GM19193 (cell line): ENCODE data around the gene RHOXF1.
"Not testable (repeated sequence)": the region's sequence is repeated elsewhere in the genome, so short reads cannot be mapped to it uniquely, and the experiment has no call there.

Experiments
- POLR2A ChIP-seq: IDR thresholded peaks from 4 replicates; pipeline ENCODE4 v1.6.1; 2011; ENCODE audit not compliant: insufficient read depth, insufficient read length; ENCODE audit errors: extremely low read depth

Gene RHOXF1, protein sequence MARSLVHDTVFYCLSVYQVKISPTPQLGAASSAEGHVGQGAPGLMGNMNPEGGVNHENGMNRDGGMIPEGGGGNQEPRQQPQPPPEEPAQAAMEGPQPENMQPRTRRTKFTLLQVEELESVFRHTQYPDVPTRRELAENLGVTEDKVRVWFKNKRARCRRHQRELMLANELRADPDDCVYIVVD

DNA sequence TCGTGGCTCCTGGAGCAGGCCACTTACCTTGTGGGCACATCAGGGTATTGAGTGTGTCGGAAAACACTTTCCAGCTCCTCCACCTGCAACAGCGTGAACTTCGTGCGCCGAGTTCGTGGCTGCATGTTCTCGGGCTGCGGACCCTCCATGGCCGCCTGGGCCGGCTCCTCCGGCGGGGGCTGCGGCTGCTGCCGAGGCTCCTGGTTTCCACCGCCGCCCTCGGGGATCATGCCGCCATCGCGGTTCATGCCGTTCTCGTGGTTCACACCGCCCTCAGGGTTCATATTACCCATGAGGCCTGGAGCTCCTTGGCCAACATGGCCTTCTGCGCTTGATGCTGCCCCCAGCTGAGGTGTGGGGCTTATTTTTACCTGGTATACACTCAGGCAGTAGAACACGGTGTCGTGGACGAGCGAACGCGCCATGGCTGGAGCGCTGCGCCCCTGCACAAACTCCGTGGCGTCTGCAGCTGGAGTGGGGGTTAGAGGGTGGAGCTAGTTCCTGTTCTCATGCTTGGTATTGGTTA, at the start of gene RHOXF1:
Gene RHOXF1 (minus strand): TSS at position 476 of the 526 bp plus-strand sequence. CDS start 51 bp downstream, at position 425.
- TF ChIP-seq POLR2A, result no peak

DNA sequence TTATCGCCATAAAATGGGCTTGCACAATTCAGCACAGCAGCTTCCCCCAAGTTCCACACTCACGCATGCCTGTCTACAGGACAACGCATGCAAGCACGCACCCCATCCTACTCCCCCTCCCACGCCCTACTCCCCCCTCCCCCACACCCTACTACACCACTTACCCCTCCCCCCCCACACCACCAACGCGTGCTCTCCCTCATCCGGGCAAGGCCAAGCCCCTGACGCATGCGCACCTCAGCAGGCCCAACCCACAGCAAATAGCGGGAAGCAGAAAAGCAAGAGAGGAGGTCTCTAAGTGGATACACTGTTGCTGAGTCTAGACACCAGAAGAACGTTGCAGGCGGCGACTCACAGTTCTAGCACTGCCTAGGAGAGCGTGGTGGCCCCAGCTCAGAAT, 42.6 kb upstream of the RHOXF1 start, which contains the start of gene RHOXF2:
Gene RHOXF2 (plus strand): TSS at position 301 of the 400 bp plus-strand sequence. CDS start 138 bp downstream, outside the sequence.
- TF ChIP-seq POLR2A, result not testable (repeated sequence)

DNA sequence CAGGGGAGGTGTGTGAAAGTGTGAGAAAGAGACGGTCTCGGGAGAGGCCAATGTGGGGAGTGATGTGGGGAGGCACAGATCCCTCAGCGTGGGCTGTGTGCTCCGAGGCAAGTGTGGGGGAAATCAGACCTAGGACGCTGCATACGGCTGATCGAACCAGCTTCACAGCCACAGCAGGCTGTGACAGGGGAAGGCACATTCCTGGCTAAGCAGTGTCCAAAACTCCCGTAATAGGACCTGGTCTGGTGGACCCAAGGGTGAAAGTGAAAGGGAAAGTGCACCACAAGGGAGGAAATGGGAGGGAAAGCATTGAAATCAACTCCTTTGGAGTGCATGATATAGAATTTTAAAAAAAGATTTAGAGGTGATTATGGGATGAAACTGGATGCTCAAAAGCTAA, 31.8 kb upstream of the RHOXF1 start:
- no peak for TF ChIP-seq POLR2A

DNA sequence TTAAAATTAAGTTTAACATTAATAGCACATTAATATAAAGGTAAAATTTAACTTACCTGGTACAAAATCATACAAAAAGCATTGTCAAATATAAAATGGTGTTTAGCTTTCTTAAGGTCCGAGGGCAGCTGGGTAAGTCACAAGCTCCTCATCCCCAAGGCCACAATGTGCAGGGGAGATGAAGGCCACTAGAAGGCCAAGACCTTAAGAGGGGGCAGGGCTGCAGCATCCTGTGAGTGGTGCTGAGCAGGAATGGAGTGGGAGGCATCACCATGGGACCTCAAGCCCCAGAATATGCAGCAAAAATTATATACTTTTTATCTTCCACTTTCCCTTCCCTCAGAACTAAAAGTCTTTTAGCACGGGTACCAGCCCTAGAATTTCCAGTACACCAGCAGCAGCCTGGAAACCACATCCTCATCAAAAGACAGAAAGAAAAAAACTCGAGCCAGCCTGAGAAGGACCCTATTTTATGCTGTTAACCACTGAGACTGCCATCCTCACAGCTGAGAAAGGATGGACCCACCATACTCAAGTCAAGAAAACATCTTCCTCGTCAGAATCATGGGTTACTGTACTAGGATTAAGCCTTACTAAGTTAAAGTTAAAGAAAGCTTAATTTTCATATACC, 29.7 kb upstream of the RHOXF1 start:
- TF ChIP-seq POLR2A, result no peak

DNA sequence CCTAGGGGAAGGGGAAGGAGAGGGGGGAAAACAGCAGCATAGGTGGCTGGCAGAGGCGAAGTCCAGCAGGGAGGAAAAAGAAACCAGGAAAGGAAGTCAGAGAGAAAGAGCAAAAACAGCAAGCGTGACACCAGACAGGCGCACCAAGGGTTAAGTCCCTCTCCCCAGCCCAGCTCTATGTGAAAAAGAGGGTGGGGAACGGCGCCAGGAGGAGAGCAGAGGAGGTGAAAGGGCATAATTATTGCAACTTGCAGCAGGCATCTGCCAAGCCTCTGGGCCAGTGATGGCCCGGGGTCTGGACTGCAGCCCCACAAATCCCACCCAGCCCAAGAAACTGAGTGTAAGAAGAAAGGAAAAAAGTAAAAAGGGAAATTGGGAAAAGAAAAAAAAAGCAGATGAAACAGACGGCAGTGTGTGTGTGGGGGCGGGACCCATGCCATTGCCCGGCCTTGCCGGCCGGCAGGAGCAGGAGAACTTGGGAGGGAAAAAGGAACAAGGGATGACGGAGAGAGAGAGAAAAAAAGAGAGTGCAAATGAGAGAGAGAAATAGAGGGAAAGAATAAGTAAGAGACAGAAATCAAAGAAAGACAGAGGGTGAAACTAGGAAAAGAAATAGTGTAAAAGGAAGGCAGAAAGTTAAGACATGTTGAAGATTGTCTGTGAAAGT, 28.6 kb upstream of the RHOXF1 start:
- no peak for TF ChIP-seq POLR2A

DNA sequence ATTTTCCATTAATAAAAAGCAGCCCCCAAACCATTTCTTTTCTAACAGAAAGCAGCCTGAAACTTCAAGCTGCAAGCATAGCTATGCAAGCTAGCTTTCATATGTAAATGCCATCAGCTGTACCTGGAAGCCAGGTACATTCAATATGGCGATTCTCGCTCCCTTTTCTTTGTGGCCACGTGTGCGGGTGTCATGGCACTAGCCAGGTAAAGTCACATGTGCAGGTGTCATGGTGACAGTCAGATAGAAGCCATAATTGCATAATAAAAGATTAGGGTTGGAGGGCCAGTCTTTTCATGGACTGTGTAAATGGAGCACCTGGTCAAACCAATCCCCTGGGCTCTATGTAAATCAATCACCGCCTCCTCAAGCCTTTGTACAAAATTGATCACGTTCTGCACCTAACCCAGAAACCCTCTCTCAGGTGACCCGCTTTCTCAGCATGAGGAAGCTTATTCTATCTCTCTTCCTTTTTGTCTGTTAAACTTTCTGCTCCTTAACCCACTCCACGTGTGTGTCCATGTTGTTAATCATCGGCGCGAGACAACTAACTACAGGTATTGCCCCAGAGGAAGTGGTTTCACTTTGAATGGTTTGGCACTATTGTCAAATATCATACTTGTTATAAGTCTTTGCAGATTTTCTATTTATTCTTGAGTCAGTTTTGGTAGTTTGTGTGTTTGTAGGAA, 24.7 kb upstream of the RHOXF1 start:
- no peak for TF ChIP-seq POLR2A

DNA sequence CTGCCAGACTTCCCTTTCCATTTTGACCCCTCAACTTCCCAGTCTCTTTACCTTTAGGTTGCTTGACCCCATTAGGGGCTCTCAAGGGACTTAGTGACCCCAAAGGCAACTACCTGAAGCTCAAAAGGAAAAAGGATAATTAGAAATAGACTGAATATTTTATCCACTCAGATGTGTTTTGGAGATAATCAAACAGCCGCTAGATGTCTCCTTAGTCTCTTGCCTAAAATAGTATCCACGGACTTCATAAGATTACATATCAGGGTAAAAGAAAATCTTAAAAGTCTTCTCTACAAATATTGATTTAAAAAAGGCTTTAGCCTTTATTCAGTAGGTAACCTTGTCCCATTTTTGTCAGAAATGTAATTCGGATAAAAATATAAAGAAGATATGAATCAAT, 21.7 kb upstream of the RHOXF1 start:
- TF ChIP-seq POLR2A, result no peak

DNA sequence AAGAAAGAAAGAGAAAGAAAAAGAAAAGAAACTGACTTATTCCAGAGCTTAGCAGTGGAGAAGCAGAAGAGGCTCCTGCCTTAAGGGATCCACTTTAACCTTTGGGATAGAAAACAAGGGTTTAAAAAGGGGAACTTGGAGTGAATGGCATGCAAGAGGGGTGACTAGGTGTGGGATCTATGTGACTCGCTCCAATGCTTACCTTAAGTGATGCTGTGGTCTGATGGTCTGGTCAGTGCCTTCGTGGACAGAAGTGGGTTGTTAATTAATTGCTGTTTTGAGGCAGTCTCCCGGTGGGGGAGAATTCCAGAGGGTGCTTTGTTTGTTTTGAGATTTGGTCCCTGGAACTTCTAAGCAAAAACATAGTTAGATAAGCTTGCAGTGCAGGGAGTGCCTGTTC, 21.1 kb upstream of the RHOXF1 start:
- TF ChIP-seq POLR2A, result no peak

DNA sequence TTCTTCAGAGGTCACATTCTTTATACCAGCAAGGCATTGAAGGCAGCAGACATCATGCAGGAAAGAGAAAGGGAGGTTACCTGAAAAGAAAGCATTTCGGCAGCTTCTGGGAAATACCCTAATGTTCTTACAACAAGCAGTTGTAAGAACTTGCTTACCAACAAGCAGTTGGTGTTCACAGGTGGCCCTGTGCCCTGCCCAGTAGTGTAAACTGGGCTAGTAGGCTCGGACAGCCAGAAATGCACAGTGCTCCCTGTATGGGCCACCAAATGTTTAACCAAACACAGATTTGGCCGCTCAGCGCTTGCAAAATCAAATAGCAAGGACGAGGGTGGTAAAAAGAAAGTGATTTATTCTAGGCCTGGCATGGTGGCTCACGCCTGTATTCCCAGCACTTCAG, 20.4 kb upstream of the RHOXF1 start:
- TF ChIP-seq POLR2A, result no peak

DNA sequence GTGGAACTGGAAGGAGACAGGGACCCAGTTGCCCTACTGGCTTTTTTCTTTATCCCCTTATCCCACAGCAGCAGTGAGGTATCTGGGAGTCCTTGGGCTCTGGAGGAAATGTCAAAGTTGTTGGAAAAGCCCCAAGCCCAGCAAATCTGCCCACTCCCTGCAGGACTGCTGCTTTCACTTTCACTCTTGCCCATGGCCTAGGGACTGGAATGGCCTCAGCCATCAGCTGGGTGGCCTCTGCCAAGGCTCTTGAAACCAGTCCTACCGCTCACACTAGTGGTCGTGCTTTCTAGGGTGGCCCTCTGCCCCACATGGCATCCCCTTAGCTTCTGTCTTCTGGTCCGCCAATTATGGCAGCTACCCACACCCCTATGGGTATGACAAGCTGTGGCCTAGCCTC, 9.7 kb upstream of the RHOXF1 start:
- TF ChIP-seq POLR2A, result no peak

DNA sequence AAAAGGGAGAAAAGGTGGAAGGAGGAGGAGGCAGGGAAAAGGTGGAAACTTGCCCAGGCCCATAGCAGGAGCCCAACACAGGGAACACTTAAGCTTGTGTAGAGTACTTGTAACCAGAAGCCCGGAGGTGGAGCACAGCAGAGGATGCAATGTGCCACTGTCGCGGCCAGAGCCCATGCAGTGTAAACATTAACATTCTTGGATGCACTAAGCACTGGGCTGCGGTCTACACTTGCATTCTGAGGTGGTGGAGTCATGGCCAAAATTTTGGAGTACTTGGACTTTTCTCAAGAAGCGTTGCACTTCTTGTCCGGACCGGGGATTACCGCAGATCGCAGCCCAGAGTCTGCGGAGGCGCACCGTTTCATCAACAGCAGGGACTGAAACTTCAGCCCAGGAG, 4.5 kb upstream of the RHOXF1 start:
- no peak for TF ChIP-seq POLR2A

DNA sequence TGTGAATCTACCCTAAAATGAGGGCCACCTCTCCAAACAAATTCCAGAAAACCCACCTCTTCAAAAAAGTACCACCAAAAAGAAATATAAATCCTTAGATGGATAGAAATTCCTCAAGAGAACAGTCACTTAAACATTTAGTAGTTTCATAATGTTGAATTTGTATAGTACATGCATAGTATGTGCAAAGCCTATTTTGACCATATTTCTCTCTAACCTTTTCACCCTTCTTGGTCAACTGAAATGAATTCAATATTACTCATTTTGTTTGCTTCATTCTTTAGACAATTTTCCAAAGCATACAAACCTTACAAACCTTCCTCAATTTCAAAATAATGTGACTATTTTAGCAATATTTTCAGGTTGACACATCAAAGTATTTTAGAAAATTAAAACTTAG, 4.1 kb downstream of the RHOXF1 start:
- no peak for TF ChIP-seq POLR2A

DNA sequence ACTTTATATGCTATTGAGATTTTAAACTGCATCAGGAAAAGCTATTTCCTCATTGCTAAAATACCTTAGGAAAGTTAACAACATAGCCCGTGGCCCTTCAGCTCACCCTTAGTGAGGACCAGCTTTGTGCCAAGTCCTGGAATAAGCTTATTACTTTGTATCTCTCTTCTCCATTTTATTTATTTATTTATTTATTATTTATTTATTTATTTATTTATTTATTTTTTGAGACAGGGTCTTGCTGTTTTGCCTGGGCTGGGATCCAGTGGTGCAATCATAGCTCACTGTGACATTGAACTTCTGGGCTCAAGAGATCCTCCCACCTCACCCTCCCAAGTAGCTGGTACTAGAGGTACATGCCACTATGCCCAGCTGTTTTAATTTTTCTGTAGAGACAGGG, 6.3 kb downstream of the RHOXF1 start:
- TF ChIP-seq POLR2A, result no peak

DNA sequence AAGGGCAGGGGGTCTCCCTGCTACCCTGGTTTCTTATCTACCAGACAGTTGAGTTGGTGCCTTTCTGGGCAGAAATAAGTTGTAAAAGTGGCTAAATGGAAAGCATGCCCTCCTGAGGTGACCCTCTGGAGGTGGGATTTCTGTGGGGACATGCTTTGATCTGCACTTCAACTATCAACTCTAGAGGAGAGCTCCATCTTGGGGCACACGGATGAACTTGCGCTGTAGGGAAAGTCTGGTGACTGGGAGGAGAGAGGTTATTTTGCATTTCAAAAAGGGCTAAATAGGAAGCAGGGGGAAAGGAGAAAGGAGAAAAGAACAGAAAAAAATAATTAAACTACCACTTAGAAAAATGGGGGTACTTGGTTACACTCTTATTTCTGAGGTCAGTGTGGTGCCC, 25.5 kb downstream of the RHOXF1 start:
- TF ChIP-seq POLR2A, result no peak

DNA sequence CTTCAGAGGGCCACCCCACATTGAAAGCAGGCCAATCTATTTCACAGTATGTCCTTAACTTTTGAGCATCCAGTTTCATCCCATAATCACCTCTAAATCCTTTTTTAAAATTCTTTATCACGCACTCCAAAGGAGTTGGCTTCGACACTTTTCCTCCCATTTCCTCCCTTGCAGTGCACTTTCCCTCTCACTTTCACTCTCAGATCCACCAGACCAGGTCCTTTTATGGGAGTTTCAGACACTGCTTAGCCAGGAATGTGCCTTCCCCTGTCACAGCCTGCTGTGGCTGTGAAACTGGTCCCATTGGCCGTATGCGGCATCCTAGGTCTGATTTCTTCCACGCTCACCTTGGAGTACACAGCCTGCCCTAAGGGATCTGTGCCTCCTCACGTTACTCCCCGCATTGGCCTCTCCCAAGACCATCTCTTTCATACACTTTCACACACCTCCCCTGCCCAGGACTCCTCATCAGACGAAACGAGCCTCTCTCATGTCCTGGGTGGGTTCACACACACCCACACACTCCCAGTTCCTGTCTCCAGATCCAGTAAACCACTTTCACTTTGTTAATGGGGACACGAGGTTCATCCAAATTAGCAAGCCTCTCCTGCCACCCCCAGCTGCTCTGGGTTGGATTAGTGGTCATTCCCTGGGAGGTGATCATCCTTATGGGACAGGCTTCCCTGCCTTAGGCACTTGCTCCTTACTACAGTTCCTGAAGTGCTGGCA, 28.3 kb downstream of the RHOXF1 start:
- TF ChIP-seq POLR2A, result no peak

DNA sequence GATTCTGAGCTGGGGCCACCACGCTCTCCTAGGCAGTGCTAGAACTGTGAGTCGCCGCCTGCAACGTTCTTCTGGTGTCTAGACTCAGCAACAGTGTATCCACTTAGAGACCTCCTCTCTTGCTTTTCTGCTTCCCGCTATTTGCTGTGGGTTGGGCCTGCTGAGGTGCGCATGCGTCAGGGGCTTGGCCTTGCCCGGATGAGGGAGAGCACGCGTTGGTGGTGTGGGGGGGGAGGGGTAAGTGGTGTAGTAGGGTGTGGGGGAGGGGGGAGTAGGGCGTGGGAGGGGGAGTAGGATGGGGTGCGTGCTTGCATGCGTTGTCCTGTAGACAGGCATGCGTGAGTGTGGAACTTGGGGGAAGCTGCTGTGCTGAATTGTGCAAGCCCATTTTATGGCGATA, 38.1 kb downstream of the RHOXF1 start, which contains the start of gene RHOXF2B:
Gene RHOXF2B (minus strand): TSS at position 101 of the 400 bp plus-strand sequence. CDS start 138 bp downstream, outside the sequence.
- not testable (repeated sequence) for TF ChIP-seq POLR2A
